ENCODE data around the gene ACAN.

GRCh38 chr15:88818920-88819319 lies 15.7 kb downstream of the ACAN start:
- TF ChIP-seq CTCF (IDR thresholded peaks at IDR 0.05) (no peak), POLR2A (IDR thresholded peaks at IDR 0.05) (no peak)
